ENCODE measurements around the gene HOXA4.

Gene HOXA4

DNA sequence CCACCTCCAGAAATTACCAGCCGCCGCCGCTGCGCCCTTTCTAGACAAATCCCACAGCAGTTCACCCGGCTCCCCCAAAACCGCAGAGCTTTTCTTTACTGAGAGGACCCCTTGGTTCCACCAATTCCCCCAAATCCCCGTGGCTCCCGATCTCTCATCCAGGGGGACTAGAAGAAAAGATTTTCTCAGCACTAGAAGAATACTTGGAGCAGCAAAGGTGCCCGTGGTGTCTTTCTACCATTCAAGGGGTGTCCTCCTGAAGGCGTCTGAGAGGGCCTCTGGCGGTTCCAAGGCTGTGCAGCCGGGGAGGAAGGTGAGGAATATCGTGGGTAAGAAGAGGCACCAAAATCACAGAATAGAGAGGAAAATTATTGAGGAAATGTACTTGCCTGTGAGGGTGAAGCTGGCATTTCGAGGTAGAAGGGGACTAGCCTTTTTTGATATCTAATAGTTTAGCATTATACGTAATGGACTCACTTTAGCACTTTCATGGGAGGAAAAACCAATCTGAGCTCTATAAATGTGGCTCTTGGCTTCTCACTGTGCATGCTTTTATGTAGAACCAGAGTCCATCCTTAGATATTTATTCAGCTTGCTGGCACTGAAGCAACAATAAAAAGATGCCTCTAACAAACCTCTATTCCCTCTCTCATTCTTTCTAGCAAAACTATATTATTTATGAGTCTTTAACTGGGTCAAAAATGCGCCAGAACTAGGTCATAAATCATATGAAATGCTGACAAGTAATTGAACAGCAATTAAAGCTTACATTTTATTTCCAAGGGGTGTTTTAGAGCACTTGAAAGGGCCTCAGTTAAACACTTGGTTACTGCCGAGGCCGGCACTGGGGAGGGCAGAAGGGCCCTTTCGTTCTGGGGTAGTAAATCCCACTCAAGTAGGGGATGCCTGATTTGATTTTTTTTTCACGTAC is 14.3 kb downstream of the HOXA4 start:
- DNase-seq (ENCODE audit: low read depth) = no peak

DNA sequence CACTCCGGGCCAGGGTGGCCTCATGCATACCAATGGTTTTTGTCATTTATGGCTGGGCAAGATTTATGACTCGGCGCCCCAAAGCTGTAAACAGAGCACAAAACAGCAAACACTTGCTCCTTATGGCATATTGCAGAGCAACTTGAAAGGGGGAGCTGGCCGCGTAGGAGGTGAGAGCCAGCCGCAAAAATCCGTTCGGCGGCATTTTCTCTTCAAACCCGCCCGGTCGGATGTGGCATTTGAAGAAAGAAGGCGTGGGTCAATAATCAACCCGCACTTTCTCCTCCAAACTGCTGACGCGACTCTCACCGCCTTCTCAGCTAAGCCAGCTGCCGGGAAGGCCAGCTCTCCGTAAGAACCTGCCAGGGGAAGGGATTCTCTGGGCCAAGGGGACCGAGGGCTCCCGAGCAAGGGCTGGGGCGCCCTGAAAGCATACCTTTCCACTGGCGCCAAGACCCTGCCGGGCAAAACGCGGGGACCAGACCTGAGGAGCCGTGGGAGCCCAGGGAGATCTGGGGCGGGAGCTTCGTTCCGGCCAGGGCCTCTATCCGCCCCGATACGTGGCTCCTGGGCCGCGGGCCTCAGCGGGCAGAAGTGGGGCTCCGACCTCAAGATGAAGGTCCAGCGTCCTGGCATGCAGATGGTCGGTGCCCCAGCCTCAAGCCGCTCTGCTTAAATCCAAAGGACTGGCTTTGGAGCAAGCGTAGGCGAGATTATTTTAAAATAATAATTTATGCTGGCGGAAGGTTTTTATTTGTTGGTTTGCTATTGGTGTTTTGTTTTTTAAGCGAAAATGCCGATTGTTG is 15.1 kb downstream of the HOXA4 start:
- no peak for DNase-seq (ENCODE audit: low read depth)

GRCh38 chr7:27114881-27115220 is 15.7 kb downstream of the HOXA4 start:
- no peak for DNase-seq (ENCODE audit: low read depth)

DNA sequence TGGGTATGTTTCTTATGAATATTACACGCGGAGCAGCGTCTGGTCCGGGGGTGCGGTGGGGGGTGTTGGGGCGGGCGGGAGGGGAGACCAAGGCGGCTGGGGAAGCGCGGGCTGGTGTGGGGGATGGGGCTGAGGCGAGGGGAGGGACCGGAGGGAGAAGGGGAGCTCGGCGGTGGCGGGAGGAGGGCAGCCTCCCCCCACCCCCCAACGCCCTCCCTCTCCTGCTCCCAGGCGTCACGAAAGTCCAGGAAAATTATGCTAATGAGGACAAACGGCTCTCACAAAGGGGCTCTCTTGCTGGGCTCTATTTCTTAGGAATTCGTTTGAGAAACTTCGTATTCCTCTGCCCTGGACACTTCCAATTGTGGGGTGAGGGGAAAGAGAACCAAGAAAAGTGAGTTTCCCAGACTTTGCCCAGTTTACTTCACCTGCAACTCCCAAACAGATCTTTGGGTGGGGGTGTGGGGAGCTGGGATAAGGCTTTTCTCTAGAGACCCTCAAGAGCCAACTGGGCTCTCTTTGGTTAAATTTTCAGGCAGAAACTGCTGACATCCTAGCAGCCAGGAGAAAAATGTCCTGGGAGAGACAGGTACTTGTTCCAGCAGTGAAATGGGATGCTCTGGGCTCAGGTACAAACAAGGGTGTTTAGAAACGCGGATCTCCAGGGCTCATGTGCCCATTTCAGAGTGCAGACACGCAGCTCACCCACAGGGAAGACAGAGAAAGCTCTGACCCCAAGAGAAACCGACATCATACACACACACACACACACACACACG is 16.4 kb downstream of the HOXA4 start:
- DNase-seq (ENCODE audit: low read depth) = no peak

GRCh38 chr7:27112955-27113949 is 17.3 kb downstream of the HOXA4 start:
- DNase-seq (ENCODE audit: low read depth) = no peak

DNA sequence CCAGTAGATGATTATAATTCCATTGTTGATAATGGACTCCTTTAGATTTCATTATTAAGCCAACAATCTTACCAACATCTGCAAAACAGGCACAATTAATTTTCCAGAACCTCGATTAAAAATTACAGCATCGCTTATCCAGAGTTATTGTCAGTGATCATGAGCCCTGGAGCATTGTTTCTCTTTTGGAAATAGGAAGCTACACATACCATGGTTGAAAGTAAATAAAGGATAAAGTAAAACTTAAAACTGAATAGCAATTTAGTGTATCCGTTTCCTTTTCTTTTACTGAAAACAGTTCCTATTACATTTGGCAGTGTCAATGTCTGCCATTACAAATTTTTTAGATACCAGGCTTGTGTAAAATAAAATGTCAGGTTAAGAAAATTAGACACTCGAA is 18.2 kb downstream of the HOXA4 start:
- no peak for DNase-seq (ENCODE audit: low read depth)

DNA sequence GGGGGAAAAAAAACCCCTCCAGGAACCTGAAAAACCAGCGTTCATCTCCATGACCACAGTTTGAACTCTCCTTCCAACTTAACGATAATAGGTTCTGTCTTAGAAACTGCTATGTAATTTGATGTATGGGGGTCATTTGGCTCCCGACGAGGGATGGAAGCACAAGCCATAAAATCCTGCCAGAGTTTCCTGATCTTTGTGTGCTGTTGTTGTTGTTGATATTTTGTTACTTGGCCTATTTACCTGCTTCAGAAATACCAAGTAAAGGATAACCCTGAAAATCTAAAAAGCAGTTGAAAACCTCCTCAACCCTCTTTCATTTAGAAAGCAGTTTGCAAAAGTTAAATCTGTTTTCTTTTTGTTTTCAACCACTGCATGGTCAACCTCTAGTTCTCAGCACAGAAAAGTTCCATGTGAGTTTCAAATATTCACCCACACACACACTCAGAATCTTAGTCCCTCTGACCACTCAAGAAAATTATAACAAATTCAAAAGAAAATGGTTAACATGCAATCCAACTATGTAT is 18.7 kb downstream of the HOXA4 start:
- no peak for DNase-seq (ENCODE audit: low read depth)

DNA sequence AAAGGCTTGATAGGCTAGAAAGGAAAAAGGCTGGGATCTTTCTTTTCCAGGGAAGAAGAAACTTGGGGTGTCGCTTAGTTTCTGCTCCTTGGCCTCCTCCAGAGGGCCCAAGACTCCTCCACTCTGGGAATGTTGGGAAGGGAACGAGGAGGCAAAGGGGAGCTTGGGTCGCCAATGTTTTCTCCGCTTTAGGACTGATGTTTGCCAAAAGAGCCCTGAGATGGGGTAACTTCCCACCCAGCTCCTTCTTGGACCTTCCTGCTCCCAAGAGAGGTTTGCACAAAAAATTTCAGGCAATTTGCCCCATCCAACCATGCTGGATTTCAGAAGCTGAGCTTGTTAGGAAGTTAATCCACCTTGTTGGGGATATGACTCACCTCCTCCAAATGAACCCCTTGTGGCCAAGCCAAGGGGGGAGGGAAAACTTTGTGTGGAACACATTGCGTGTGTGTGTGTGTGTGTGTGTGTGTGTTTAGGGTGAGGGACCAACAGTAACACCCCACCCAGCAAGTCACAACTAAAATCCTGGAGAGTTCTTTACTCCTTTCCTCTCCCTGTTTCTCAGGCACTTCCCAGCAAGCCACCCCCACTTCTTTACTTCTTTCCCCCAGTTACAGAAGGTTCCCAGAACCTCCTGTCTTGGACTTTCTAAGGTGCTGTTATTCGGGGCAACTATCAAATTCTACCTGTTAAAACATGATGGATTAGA is 19.4 kb downstream of the HOXA4 start:
- no peak for DNase-seq (ENCODE audit: low read depth)

DNA sequence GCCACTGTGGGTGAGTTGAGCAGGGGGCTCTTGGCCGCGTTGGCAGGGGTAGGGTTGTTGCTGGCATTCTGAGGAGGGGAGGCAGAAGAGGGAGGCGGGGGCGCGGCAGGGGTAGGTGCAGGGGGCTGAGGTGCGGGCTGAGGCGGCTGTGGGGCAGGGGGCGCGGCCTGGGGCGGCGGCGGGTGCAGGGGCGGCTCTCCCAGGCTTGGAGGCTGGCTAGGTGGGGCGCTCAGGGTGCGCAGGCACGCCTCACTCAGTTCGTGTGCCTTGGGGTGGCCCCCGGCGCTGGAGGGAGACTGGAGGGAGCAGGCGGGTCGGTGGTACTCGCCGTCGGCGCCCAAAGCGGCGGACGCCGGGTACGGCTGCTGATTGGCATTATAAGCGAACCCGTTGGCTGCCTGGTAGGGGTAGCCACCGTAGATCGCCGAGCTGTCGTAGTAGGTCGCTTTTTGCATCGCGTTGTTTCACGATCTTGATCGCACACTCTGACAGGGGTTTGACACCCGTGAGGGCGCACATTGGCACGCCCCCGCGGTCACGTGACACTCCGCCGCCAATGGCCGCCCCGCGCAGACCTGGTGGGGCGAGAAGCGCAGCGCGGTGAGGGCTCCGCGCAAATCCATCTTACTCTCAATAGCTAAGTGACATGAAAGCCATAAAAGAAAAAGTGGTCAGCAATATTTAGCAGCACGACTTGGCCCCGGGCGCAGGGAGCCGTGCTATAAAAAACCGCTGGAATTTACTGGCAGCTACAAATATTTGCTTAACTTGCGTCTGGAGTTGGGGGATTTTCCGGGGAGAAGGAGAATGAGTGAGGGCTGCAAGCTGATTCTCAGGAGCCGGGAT is 20.1 kb downstream of the HOXA4 start:
- no peak for DNase-seq (ENCODE audit: low read depth)

DNA sequence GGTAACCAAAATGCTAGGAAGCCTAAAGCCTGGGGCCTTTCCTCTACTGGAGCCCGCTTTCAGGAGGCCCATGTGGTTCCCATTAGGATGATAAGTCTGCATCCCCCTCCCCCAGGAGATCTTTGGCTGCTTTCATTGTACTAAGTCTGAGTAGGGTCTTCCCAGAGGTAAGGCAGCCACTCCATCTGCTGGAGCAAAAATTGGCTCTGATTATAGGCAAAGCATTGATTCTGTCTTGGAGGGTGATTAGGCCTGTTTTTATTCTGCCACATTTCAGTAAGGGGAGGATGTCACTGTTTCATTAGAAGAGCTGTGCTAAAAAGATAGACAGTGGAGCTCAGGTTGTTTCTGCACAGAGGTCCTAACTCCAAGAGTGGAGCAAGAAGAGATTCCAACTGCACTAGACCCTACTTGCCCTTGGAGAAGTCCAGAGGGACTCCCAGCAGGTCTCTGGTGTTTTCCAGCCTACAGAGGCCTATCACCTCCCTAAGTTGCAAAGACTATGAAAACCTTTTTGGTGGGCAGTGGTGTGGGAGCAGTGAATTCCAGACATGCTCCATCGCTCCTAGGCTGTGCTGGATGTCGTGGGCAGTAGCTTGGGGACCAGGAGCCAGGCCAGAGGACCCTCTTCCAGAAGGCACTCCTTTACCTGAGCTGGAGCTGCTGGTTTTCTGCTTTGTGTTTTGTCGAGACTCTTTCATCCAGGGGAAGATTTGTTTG is 20.9 kb downstream of the HOXA4 start:
- DNase-seq (ENCODE audit: low read depth) = no peak

DNA sequence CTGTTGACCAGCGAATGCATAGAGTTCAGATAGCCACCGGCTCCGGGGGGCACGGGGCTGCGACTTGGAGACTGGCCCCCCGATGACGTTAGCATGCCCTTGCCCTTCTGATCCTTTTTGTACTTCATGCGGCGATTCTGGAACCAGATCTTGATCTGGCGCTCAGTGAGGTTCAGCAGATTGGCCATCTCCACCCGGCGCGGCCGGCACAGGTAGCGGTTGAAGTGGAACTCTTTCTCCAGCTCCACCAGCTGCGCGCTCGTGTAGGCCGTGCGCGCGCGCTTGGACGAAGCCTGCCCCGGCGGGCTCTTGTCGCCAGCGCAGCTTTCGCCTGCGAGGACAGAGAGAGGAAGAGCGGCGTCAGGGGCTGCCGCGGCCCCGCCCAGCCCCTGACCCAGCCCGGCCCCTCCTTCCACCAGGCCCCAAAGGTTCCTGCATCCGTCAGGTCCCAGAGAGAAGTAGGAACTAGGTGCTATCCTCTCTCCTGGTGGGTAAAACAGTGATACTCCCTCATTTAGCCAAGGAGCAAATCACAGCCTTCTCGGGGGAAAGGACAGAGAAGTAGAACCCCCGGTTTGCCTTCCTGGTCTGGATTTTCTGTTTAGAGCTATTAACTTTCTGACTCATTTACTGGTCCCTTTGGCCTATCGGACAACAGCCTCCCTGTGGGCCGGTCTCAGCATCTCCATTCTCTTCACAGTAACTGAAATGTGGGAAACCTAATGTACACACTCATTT is 22.0 kb downstream of the HOXA4 start:
- no peak for DNase-seq (ENCODE audit: low read depth)

DNA sequence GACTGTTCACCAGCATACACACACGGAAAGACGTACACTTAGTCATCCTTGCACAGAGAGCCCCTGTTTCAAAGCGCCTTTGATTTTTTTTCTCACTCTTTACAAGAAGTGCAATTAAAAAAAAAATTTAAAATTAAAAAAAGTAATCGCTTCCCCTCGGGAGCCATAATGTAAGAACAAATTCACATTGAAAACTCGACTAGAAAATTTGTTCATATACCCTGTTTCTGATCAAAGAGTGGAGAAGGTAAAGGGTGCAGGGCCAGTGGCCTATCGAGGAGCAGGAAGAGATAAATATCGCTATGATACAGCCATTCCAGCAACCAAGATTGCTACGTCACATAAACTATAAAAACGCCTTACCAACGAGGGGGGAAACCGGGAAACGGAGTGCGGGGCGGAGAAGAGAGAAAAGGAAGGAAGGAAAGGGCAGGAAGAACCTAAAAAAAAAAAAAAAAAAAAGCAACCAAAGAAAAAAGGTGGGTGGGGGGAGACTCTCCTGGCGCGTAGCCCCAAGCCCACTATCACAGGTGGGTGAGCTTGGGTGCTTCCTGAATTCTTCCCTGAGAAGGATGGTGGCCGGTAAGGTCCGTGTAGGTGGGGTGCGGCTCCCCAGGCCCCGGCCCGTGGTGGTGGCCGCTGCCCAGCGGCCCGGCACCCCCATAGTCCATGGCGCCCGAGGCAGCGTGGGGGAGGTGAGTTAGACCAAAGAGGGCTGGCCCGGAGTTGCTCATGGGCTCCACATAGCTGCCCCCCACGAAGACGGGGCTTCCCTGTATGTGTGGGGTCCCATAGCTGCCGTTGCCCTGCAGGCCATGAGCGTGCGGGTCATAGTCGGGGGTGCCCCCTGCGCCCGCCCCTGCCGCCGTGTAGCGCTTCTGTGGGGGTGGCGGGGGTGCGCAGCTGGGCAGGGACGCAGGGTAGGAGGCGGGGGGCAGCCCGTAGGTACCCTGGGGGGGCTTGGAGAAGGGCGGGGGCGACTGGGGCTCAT is 22.9 kb downstream of the HOXA4 start:
- no peak for DNase-seq (ENCODE audit: low read depth)

GRCh38 chr7:27106901-27107240 is 23.7 kb downstream of the HOXA4 start:
- no peak for DNase-seq (ENCODE audit: low read depth)

DNA sequence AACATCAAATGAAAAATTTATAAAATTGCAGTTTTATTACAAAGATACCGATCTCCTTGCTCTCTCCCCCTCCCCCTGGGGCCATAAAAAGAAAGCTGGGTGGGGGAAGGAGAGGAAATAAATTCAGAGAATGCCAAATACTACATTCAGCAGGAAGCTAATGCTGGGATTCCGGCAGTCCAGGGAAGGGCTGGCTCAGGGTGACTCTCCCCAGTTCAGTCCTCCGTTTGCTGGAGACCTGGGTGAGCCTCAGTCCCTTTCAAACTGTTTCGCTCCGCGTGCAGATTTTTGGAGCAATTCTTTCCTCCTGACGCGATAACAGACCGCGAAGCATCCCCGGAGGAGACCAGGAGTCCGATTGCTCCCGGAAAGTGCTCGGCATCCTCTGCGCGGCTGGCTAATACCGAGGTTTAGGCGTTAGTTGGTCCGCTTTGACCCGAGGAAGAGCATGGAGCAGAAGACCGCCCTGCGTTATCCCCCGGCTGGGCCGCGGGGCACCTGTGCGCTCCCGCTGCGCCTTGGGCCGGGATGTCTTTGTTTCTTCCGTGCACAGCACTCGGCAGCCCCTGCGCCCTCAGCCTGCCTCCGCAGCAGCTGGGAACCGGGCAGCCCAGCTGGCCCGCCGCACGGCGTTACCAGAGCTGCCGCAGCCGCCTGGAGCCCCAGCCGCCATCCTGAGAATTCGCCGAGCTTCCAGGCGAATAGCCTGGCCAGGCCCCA is 24.2 kb downstream of the HOXA4 start:
- no peak for DNase-seq (ENCODE audit: low read depth)

DNA sequence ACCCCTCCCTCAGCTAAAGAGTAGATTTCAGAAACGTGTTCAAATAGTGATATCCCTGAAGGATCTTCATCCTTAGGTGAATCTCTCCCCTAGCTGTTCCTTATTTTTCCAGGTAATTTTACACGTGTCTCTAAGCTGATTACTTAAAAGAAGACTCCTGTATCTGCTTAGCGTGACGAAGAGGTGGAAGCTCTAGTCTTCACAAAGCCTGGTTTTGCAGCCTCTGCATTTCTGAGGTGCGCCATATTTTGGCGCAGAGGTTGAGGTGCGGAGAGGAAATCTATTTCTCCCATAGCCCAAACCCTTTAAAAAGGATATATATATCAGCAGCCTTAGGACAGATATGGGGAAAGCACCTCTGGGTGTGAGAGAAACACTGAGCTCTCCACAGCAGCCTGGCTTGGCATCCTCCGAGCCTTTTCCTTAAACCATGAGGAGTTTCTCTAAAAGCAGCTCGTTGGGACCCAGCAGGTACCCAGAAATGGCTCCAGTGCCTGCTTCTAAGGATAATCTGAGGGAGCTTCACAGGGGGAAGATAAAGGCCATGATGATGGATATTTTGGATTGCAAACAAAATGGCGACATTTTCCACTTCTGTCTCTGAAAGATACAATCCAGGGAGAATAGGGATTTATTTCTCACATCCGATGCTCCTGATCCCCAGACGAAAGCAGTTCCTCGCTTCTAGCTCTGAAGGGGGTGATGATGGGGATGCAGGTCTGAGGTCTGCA is 25.1 kb downstream of the HOXA4 start:
- DNase-seq (ENCODE audit: low read depth) = no peak
